ENCODE measurements around the gene MYB. TPM values are rescaled to one million over a fixed set of nuclear protein-coding genes. Genes with fewer than 3 reads are reported as not detected.

Gene MYB
- total and polyA plus RNA-seq, 2 of the 4 experiments (the other 2 are of a cell fraction), result 0.44 to 0.90 TPM

DNA sequence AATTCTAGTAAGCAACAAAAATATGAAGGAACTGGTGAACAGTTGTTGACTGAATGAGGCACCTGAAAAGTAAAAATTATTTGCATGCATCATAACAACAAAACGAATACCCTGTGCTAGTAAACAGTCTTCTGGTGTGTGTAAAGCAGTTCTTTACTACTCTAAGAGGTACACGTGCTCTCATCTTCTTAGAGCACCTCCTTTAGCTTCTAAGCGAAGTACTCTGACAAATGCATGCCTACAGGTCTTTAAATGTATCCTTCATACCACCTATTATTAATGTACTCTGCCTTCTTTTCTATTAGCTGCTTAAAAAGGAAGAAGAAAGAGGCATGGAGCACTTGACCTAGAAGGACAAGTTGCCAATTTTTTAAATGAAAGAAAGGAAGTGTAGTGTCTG is 32.2 kb upstream of the MYB start:
- no peak overlapping the region for H2AK5ac ChIP-seq (ENCODE audit: low read depth, low read length)
- in situ Hi-C loops (cut with MboI; ENCODE audit: low sequenced_read_pairs), result no loop called here
- H3K9me3 ChIP-seq (ENCODE audit: control insufficient read depth, insufficient read depth, low read length), result no peaks in the 10 kb centered on the region
- DNase-seq, result no peak
- POLR2A ChIA-PET (ENCODE audit: unreplicated experiment), result no interaction called here
- no peak overlapping the region for H3K4me3 ChIP-seq (ENCODE audit: insufficient read depth, low read depth, low read length)
- no peak overlapping the region for H2BK15ac ChIP-seq (ENCODE audit: low read depth, low read length)
- no peaks in the 10 kb centered on the region; the same call in none of the 2 replicates for H3K9me1 ChIP-seq (ENCODE audit: insufficient read depth, low read length)
- H2AFZ ChIP-seq (replicated peaks; ENCODE audit: low read length, poor library complexity), result no peak overlapping the region
- intact Hi-C loops (cut with micrococcal nuclease), result no loop called here
- no peak overlapping the region for H3K4ac ChIP-seq (ENCODE audit: low read depth, low read length)
- H3K9ac ChIP-seq (ENCODE audit: low read depth, low read length), result no peak overlapping the region
- dilution Hi-C loops (cut with HindIII; ENCODE audit: low sequenced_read_pairs, unreplicated experiment), result no loop called here
- no peak overlapping the region for H2AK9ac ChIP-seq (replicated peaks; ENCODE audit: low read depth, low read length, poor library complexity)
- no peak overlapping the region for H4K5ac ChIP-seq (ENCODE audit: low read depth, low read length)
- no peak overlapping the region for H2BK120ac ChIP-seq (ENCODE audit: low read depth, low read length)
- H3K18ac ChIP-seq (ENCODE audit: low read depth, low read length), result no peak overlapping the region
- H3K27ac ChIP-seq (ENCODE audit: insufficient read depth, low read length), result no peak overlapping the region
- H3K27me3 ChIP-seq (ENCODE audit: control insufficient read depth, insufficient read depth, low read length), result no peaks in the 10 kb centered on the region
- no CpG with 5 or more reads among the region's 3 CpGs for WGBS, 2 experiments (ENCODE audit: extremely low coverage in 2 of 2, insufficient read length in 1 of 2)
- TF ChIP-seq, protein P1, sequence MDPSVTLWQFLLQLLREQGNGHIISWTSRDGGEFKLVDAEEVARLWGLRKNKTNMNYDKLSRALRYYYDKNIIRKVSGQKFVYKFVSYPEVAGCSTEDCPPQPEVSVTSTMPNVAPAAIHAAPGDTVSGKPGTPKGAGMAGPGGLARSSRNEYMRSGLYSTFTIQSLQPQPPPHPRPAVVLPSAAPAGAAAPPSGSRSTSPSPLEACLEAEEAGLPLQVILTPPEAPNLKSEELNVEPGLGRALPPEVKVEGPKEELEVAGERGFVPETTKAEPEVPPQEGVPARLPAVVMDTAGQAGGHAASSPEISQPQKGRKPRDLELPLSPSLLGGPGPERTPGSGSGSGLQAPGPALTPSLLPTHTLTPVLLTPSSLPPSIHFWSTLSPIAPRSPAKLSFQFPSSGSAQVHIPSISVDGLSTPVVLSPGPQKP (IDR thresholded peaks at IDR 0.05; ENCODE audit: borderline replicate concordance, low read depth, low read length), result no peak
- TF ChIP-seq RFX5 (IDR thresholded peaks at IDR 0.05; ENCODE audit: low read depth, low read length) (no peak), POLR2A (IDR thresholded peaks at IDR 0.05; ENCODE audit: low read depth, low read length) (no peak), BHLHE40 (IDR thresholded peaks at IDR 0.05; ENCODE audit: low read depth, low read length) (no peak), USF2 (IDR thresholded peaks at IDR 0.05; ENCODE audit: low read depth, low read length) (no peak), MXI1 (IDR thresholded peaks at IDR 0.05; ENCODE audit: borderline replicate concordance, low read depth, low read length) (no peak), RAD21 (IDR thresholded peaks at IDR 0.05; ENCODE audit: low read length) (no peak), CHD1 (IDR thresholded peaks at IDR 0.05; ENCODE audit: low read depth, low read length) (no peak), MAZ (IDR thresholded peaks at IDR 0.05; ENCODE audit: borderline replicate concordance, low read depth, low read length) (no peak), RCOR1 (IDR thresholded peaks at IDR 0.05; ENCODE audit: insufficient replicate concordance, low read length) (no peak), CEBPB (IDR thresholded peaks at IDR 0.05; ENCODE audit: low read depth, low read length) (no peak), NFE2L2 (IDR thresholded peaks at IDR 0.05; ENCODE audit: low read depth, low read length) (no peak), MAFK (IDR thresholded peaks at IDR 0.05; ENCODE audit: low read depth, low read length) (no peak), FOS (IDR thresholded peaks at IDR 0.05; ENCODE audit: low read depth, low read length) (no peak), SMC3 (IDR thresholded peaks at IDR 0.05; ENCODE audit: low read depth, low read length) (no peak)
- TF ChIP-seq, protein P2, sequence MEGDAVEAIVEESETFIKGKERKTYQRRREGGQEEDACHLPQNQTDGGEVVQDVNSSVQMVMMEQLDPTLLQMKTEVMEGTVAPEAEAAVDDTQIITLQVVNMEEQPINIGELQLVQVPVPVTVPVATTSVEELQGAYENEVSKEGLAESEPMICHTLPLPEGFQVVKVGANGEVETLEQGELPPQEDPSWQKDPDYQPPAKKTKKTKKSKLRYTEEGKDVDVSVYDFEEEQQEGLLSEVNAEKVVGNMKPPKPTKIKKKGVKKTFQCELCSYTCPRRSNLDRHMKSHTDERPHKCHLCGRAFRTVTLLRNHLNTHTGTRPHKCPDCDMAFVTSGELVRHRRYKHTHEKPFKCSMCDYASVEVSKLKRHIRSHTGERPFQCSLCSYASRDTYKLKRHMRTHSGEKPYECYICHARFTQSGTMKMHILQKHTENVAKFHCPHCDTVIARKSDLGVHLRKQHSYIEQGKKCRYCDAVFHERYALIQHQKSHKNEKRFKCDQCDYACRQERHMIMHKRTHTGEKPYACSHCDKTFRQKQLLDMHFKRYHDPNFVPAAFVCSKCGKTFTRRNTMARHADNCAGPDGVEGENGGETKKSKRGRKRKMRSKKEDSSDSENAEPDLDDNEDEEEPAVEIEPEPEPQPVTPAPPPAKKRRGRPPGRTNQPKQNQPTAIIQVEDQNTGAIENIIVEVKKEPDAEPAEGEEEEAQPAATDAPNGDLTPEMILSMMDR (conservative IDR thresholded peaks at IDR 0.05; ENCODE audit: low read depth, low read length), result no peak
- no peak overlapping the region for H3K56ac ChIP-seq (ENCODE audit: extremely low read depth, insufficient read depth, low read length)
- no peak overlapping the region for H2BK20ac ChIP-seq (ENCODE audit: low read depth, low read length)
- no peaks in the 10 kb centered on the region for H3K36me3 ChIP-seq (ENCODE audit: control insufficient read depth, insufficient read depth, low read length)
- ATAC-seq (ENCODE audit: low read depth), result no peak
- no peaks in the 10 kb centered on the region for H4K20me1 ChIP-seq (ENCODE audit: insufficient read depth, low read length)
- H2BK5ac ChIP-seq (ENCODE audit: low read depth, low read length, poor library complexity, severe bottlenecking), result no peak overlapping the region
- no peak overlapping the region for H3K23ac ChIP-seq (ENCODE audit: low read depth, low read length)
- H4K8ac ChIP-seq (ENCODE audit: low read depth in 2 of 2, low read length in 2 of 2), result no peak overlapping the region
- H3K79me1 ChIP-seq (ENCODE audit: low read depth in 1 of 2, low read length in 2 of 2), result no peaks in the 10 kb centered on the region
- H3K14ac ChIP-seq (replicated peaks; ENCODE audit: low read depth, low read length), result no peak overlapping the region
- CTCF ChIA-PET, result no interaction called here
- no TSS peak for BruUV-seq (replicated peaks)
- peaks cover 4% of the 10 kb centered on the region for H3K4me1 ChIP-seq (ENCODE audit: control insufficient read depth, insufficient read depth, low read length)
- no peak overlapping the region for H4K91ac ChIP-seq (ENCODE audit: insufficient read depth, low read depth, low read length)
- H3K4me2 ChIP-seq (ENCODE audit: low read depth, low read length), result no peak overlapping the region

All from IMR-90 (cell line).